GM23338 (cell line): ENCODE measurements around the gene TMEM207. TPM values are rescaled to one million over a fixed set of nuclear protein-coding genes. Genes with fewer than 3 reads are reported as not detected.
A peak's percentile ranks its signal among the peaks of the same experiment; 100 is the strongest.

Experiments used
- ATAC-seq: fragments of 200-7000 bp; cut with Tn5 transposase; 3 replicates; pipeline ENCODE4 v1.9.1; 2020
- DNase-seq: peaks from one replicate; pipeline ENCODE4 v3.0.0-alpha.2; 2015; ENCODE audit warnings: low spot score
- H2AFZ ChIP-seq: fragments of 200-600 bp; sonication (generic); 2 replicates; pipeline ENCODE4 v1.8.0; 2016; ENCODE audit warnings: antibody characterized with exemption, mild to moderate bottlenecking, moderate library complexity
- H3F3A ChIP-seq: fragments of 200-600 bp; sonication (generic); replicated peaks from 2 replicates; pipeline ENCODE4 v1.8.0; 2017; ENCODE audit warnings: antibody characterized with exemption, mixed run types, low read depth
- H3K27ac ChIP-seq: fragments of 200-600 bp; sonication (generic); 2 replicates; pipeline ENCODE4 v1.6.1; 2016; ENCODE audit warnings: low read depth
- H3K27me3 ChIP-seq: fragments of 200-600 bp; sonication (generic); 2 replicates; pipeline ENCODE4 v1.8.0; 2016; ENCODE audit warnings: mild to moderate bottlenecking, mixed run types, moderate library complexity; ENCODE audit not compliant: insufficient read depth
- H3K36me3 ChIP-seq: fragments of 200-600 bp; sonication (generic); 2 replicates; pipeline ENCODE4 v1.8.0; 2016; ENCODE audit warnings: mild to moderate bottlenecking; ENCODE audit not compliant: insufficient read depth
- H3K4me1 ChIP-seq: fragments of 200-600 bp; sonication (generic); 2 replicates; pipeline ENCODE4 v1.8.0; 2016; ENCODE audit warnings: mild to moderate bottlenecking, moderate library complexity; ENCODE audit not compliant: insufficient read depth
- H3K4me2 ChIP-seq: fragments of 200-600 bp; sonication (generic); 2 replicates; pipeline ENCODE4 v1.7.1; 2017; ENCODE audit warnings: mixed run types
- H3K4me3 ChIP-seq: fragments of 200-600 bp; sonication (generic); 2 replicates; pipeline ENCODE4 v1.6.1; 2016; ENCODE audit warnings: mixed run types
- H3K79me2 ChIP-seq: fragments of 200-600 bp; sonication (generic); replicated peaks from 2 replicates; pipeline ENCODE4 v1.8.0; 2017; ENCODE audit warnings: mild to moderate bottlenecking; ENCODE audit not compliant: insufficient read depth
- H3K9me2 ChIP-seq: fragments of 200-600 bp; sonication (generic); 2 replicates; pipeline ENCODE4 v1.8.0; 2017; ENCODE audit not compliant: insufficient read depth
- H4K20me1 ChIP-seq: fragments of 200-600 bp; sonication (generic); replicated peaks from 2 replicates; pipeline ENCODE4 v1.8.0; 2017; ENCODE audit warnings: mild to moderate bottlenecking; ENCODE audit not compliant: insufficient read depth
- H3K27ac Mint-ChIP-seq: 2 replicates; pipeline ENCODE4 v1.8.0; 2020; ENCODE audit warnings: inconsistent platforms, mild to moderate bottlenecking, moderate library complexity, mixed read lengths
- H3K27me3 Mint-ChIP-seq: 3 replicates; pipeline ENCODE4 v1.8.0; 2022; ENCODE audit warnings: low read depth, mild to moderate bottlenecking, moderate library complexity, mixed read lengths, inconsistent platforms; ENCODE audit not compliant: insufficient read depth, poor library complexity
- H3K36me3 Mint-ChIP-seq: 3 replicates; pipeline ENCODE4 v1.8.0; 2021; ENCODE audit warnings: low read depth, mild to moderate bottlenecking, inconsistent platforms, moderate library complexity, mixed read lengths
- H3K4me1 Mint-ChIP-seq: 3 replicates; pipeline ENCODE4 v1.8.0; 2020; ENCODE audit warnings: mild to moderate bottlenecking, inconsistent platforms, mixed read lengths
- H3K4me3 Mint-ChIP-seq: 3 replicates; pipeline ENCODE4 v1.8.0; 2021; ENCODE audit warnings: moderate library complexity, mild to moderate bottlenecking, inconsistent platforms, mixed read lengths
- H3K9me3 Mint-ChIP-seq: 3 replicates; pipeline ENCODE4 v1.8.0; 2020; ENCODE audit warnings: moderate library complexity, mild to moderate bottlenecking, inconsistent platforms, mixed read lengths
- CTCF ChIP-seq, 2 experiments: fragments of 200-600 bp in 1 of 2; sonication (generic) in 1 of 2; conservative IDR thresholded peaks; 2 replicates each; pipeline versions ENCODE4 v1.5.1 to v1.6.1; 2016 to 2017; ENCODE audit warnings: antibody characterized with exemption in 2 of 2, low read depth in 2 of 2, mild to moderate bottlenecking in 2 of 2, moderate library complexity in 1 of 2
- EZH2 ChIP-seq: fragments of 200-600 bp; sonication (generic); IDR thresholded peaks from one replicate; pipeline ENCODE4 v1.8.0; 2017; ENCODE audit warnings: antibody characterized with exemption, mild to moderate bottlenecking, low read depth; ENCODE audit not compliant: unreplicated experiment
- JUNB ChIP-seq: IDR thresholded peaks from one replicate; pipeline ENCODE4 v1.6.1; 2016; ENCODE audit warnings: antibody characterized with exemption; ENCODE audit not compliant: unreplicated experiment
- ZNF114 ChIP-seq: fragments of 250-450 bp; sonication (Bioruptor Pico); IDR thresholded peaks from 2 replicates; pipeline ENCODE4 v1.5.0; 2020; ENCODE audit warnings: mild to moderate bottlenecking, moderate library complexity
- ZNF331 ChIP-seq: fragments of 250-450 bp; sonication (Bioruptor Pico); IDR thresholded peaks from 2 replicates; pipeline ENCODE4 v1.5.0; 2020; ENCODE audit warnings: low read depth, mild to moderate bottlenecking, moderate library complexity
- polyA plus RNA-seq: library from polyadenylated mRNA; unstranded; fragments of >200 nt; fragmentation: Nextera tagmentation; extraction: Ambion mirVana; gene quantifications from 2 replicates; pipeline ENCODE4 v1.2.1, GENCODE V29; 2016
- total RNA-seq: library from RNA; depleted of rRNA; stranded (reverse); fragments of >200 nt; shearing (Covaris generic); gene quantifications from 2 replicates; pipeline ENCODE4 v1.2.3, GENCODE V29; 2014
- TF ChIP-seq, protein P1 (sequence below): fragments of 250-450 bp; sonication (Bioruptor Pico); IDR thresholded peaks from 2 replicates; pipeline ENCODE4 v1.5.0; 2020; ENCODE audit warnings: mild to moderate bottlenecking, moderate library complexity

The TMEM207 gene
- total and polyA plus RNA-seq, 2 experiments from 2014 or later: not detected

DNA sequence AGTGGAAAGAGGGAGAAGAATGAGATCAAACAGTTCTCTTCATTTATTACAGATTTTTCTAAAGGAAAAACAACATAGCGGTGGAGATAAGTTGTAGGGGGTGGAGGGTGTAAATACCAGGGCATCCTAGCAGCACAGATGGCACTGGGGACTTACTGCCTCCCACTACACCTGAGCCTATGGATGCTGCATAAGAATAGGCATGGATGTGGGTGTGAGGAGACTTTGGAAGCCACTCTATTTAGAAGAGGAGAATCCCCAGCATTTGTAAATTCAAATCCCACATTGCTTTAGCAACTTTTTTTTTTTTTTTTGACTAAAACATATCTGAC, 36.8 kb upstream of the TMEM207 start (continued):
- TF ChIP-seq, protein P1, sequence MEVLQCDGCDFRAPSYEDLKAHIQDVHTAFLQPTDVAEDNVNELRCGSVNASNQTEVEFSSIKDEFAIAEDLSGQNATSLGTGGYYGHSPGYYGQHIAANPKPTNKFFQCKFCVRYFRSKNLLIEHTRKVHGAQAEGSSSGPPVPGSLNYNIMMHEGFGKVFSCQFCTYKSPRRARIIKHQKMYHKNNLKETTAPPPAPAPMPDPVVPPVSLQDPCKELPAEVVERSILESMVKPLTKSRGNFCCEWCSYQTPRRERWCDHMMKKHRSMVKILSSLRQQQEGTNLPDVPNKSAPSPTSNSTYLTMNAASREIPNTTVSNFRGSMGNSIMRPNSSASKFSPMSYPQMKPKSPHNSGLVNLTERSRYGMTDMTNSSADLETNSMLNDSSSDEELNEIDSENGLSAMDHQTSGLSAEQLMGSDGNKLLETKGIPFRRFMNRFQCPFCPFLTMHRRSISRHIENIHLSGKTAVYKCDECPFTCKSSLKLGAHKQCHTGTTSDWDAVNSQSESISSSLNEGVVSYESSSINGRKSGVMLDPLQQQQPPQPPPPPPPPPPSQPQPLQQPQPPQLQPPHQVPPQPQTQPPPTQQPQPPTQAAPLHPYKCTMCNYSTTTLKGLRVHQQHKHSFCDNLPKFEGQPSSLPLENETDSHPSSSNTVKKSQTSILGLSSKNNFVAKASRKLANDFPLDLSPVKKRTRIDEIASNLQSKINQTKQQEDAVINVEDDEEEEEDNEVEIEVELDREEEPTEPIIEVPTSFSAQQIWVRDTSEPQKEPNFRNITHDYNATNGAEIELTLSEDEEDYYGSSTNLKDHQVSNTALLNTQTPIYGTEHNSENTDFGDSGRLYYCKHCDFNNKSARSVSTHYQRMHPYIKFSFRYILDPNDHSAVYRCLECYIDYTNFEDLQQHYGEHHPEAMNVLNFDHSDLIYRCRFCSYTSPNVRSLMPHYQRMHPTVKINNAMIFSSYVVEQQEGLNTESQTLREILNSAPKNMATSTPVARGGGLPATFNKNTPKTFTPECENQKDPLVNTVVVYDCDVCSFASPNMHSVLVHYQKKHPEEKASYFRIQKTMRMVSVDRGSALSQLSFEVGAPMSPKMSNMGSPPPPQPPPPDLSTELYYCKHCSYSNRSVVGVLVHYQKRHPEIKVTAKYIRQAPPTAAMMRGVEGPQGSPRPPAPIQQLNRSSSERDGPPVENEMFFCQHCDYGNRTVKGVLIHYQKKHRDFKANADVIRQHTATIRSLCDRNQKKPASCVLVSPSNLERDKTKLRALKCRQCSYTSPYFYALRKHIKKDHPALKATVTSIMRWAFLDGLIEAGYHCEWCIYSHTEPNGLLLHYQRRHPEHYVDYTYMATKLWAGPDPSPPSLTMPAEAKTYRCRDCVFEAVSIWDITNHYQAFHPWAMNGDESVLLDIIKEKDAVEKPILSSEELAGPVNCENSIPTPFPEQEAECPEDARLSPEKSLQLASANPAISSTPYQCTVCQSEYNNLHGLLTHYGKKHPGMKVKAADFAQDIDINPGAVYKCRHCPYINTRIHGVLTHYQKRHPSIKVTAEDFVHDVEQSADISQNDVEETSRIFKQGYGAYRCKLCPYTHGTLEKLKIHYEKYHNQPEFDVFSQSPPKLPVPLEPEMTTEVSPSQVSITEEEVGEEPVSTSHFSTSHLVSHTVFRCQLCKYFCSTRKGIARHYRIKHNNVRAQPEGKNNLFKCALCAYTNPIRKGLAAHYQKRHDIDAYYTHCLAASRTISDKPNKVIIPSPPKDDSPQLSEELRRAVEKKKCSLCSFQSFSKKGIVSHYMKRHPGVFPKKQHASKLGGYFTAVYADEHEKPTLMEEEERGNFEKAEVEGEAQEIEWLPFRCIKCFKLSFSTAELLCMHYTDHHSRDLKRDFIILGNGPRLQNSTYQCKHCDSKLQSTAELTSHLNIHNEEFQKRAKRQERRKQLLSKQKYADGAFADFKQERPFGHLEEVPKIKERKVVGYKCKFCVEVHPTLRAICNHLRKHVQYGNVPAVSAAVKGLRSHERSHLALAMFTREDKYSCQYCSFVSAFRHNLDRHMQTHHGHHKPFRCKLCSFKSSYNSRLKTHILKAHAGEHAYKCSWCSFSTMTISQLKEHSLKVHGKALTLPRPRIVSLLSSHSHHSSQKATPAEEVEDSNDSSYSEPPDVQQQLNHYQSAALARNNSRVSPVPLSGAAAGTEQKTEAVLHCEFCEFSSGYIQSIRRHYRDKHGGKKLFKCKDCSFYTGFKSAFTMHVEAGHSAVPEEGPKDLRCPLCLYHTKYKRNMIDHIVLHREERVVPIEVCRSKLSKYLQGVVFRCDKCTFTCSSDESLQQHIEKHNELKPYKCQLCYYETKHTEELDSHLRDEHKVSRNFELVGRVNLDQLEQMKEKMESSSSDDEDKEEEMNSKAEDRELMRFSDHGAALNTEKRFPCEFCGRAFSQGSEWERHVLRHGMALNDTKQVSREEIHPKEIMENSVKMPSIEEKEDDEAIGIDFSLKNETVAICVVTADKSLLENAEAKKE (CRISPR knock-in tag): no peak

- Mint-ChIP-seq H3K4me3 (no peak overlapping the region), H3K27ac (no peak overlapping the region), H3K27me3 (no peaks in the 10 kb centered on the region), H3K4me1 (peaks cover 26% of the 10 kb centered on the region), H3K36me3 (no peaks in the 10 kb centered on the region), H3K9me3 (no peaks in the 10 kb centered on the region)
- H2AFZ ChIP-seq: peak overlapping the region; percentile 11; the same call in 1 of the 2 replicates
- no peaks in the 10 kb centered on the region for H3K27me3 ChIP-seq
- no peaks in the 10 kb centered on the region for H3K79me2 ChIP-seq
- DNase-seq: peak; percentile 16
- H4K20me1 ChIP-seq: no peaks in the 10 kb centered on the region
- no peaks in the 10 kb centered on the region for H3K36me3 ChIP-seq
- H3K9me2 ChIP-seq: no peaks in the 10 kb centered on the region
- TF ChIP-seq EZH2 (no peak), ZNF114 (CRISPR knock-in tag) (no peak), JUNB (no peak), CTCF (conservative IDR thresholded peaks at IDR 0.05; ENCODE audit: low read depth in 2 of 2) (no peak), ZNF331 (no peak)
- no peak overlapping the region for H3K4me3 ChIP-seq
- peaks cover 21% of the 10 kb centered on the region for H3K4me1 ChIP-seq
- H3F3A ChIP-seq: no peaks in the 10 kb centered on the region
- ATAC-seq: no peak
- H3K27ac ChIP-seq: no peak overlapping the region
- peak overlapping the region; percentile 31; the same call in 1 of the 2 replicates for H3K4me2 ChIP-seq
Observed at GRCh38 chr3:190485830-190486532, 36.3 kb upstream of the TMEM207 start.
